GM18868 (cell line): ENCODE data around the gene IL3RA.
"Not testable (repeated sequence)": the region's sequence is repeated elsewhere in the genome, so short reads cannot be mapped to it uniquely, and the experiment has no call there.

Experiments
- ATAC-seq: cut with Tn5 transposase; IDR thresholded peaks from one replicate; pipeline ENCODE4 v1.9.1; 2021; ENCODE audit warnings: mild to moderate bottlenecking, moderate library complexity; ENCODE audit not compliant: unreplicated experiment

IL3RA gene

GRCh38 chrX:1336331-1336943 lies at the start of gene IL3RA:
IL3RA (plus strand) TSS chrX:1336785; CDS start chrX:1341766, 4,981 bp downstream.
- ATAC-seq: peak; percentile 59

- no peak for ATAC-seq
Observed at GRCh38 chrX:1289535-1289934, 47.0 kb upstream of the IL3RA start.

- ATAC-seq: no peak
Observed at GRCh38 chrX:1291110-1291740, 45.4 kb upstream of the IL3RA start.

- no peak for ATAC-seq
Observed at GRCh38 chrX:1292575-1293290, 43.9 kb upstream of the IL3RA start.

- no peak for ATAC-seq
Observed at GRCh38 chrX:1294301-1295067, 42.1 kb upstream of the IL3RA start.

- ATAC-seq: no peak
Observed at GRCh38 chrX:1295550-1295949, 41.0 kb upstream of the IL3RA start.

- ATAC-seq: not testable (repeated sequence)
Observed at GRCh38 chrX:1297591-1297990, 39.0 kb upstream of the IL3RA start.

GRCh38 chrX:1300449-1300848 lies 36.1 kb upstream of the IL3RA start:
- ATAC-seq: no peak

- no peak for ATAC-seq
Observed at GRCh38 chrX:1305411-1305810, 31.2 kb upstream of the IL3RA start.

GRCh38 chrX:1306909-1307625 lies 29.5 kb upstream of the IL3RA start:
- no peak for ATAC-seq

GRCh38 chrX:1307626-1308340 lies 28.8 kb upstream of the IL3RA start:
- ATAC-seq: no peak

- ATAC-seq: no peak
Observed at GRCh38 chrX:1308476-1308875, 28.1 kb upstream of the IL3RA start.

GRCh38 chrX:1308917-1309316 lies 27.7 kb upstream of the IL3RA start:
- not testable (repeated sequence) for ATAC-seq

- no peak for ATAC-seq
Observed at GRCh38 chrX:1313788-1314187, 22.8 kb upstream of the IL3RA start.

- ATAC-seq: no peak
Observed at GRCh38 chrX:1316527-1316926, 20.1 kb upstream of the IL3RA start.

- ATAC-seq: no peak
Observed at GRCh38 chrX:1321674-1322073, 14.9 kb upstream of the IL3RA start.

GRCh38 chrX:1322393-1322792 lies 14.2 kb upstream of the IL3RA start:
- no peak for ATAC-seq

GRCh38 chrX:1323315-1323714 lies 13.3 kb upstream of the IL3RA start:
- ATAC-seq: peak; percentile 72

- ATAC-seq: no peak
Observed at GRCh38 chrX:1325515-1326116, 11.0 kb upstream of the IL3RA start.
